NCI-H1105 treated with DMSO at 0.1 percent for 48 hours (cell line): Measurements from ENCODE around the gene PAN2.
A peak's percentile ranks its signal among the peaks of the same experiment; 100 is the strongest.
"Not testable (repeated sequence)": the region's sequence is repeated elsewhere in the genome, so short reads cannot be mapped to it uniquely, and the experiment has no call there.

Source experiments
- DNase-seq: peaks from one replicate; lab custom pipeline; 2025; lab: John Stamatoyannopoulos, UW

PAN2 gene

GRCh38 chr12:56272468-56272867 is 61.3 kb downstream of the PAN2 start:
- not testable (repeated sequence) for DNase-seq

- DNase-seq, result no peak
Observed at GRCh38 chr12:56271031-56271430, 62.8 kb downstream of the PAN2 start.

- no peak for DNase-seq
Observed at GRCh38 chr12:56267443-56268071, 66.2 kb downstream of the PAN2 start.

GRCh38 chr12:56266693-56267442 is 66.9 kb downstream of the PAN2 start, which contains the start of gene COQ10A:
COQ10A (plus strand) TSS chr12:56266942; CDS start chr12:56267119, 177 bp downstream.
- DNase-seq, result peak; percentile 64
